GM23248 (cell line): ENCODE results near the gene CNKSR1.

ENCODE experiments used
- EZH2 ChIP-seq: fragments of 200-600 bp; sonication (generic); IDR thresholded peaks from 2 replicates; pipeline ENCODE4 v1.6.1; 2018; ENCODE audit warnings: antibody characterized with exemption, mild to moderate bottlenecking; ENCODE audit not compliant: insufficient read depth, poor library complexity, severe bottlenecking
- EZH2phosphoT487 ChIP-seq: fragments of 200-600 bp; sonication (generic); IDR thresholded peaks from 2 replicates; pipeline ENCODE4 v1.6.1; 2018; ENCODE audit warnings: antibody characterized with exemption, moderate library complexity, mild to moderate bottlenecking, low read depth; ENCODE audit not compliant: insufficient read depth

DNA sequence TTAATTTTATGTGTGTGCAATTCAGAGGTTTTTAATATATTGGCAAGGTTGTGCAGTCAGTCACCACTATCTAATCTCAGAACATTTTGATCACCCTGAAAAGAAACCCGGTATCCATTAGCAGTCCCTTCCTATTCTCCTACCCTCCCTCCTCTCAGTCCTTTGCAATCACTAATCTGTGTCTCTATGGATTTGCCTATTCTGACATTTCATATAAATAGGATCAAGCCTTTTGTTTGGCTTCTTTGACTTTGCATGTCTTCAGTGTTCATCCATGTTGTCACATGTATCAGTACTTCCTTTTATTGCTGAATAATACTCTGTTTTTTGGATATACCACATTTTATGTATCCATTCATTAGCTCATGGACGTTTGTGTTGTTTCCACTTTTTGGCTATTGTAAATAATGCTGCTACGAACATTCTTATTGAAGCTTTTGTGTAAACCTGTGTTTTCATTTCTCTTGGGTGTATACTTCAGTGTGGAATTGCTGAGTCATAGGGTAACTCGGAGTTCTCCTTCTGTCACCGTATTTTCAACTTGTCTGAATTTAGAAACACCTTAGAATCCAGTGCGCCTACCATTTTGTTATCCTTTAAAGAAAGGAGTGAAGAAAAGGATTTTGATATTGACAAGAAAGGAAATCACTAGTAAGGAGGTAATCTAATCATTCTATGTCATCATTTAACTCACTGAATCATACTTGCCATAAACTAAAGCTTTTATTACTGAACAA is 60.1 kb downstream of the CNKSR1 start:
- TF ChIP-seq EZH2 (no peak), EZH2phosphoT487 (no peak)
